HPDE6-E6E7 (cell line): ENCODE data around the gene KMT2B.
A peak's percentile ranks its signal among the peaks of the same experiment; 100 is the strongest.
"Not testable (repeated sequence)": the region's sequence is repeated elsewhere in the genome, so short reads cannot be mapped to it uniquely, and the experiment has no call there.

Experiments used
- DNase-seq: peaks from one replicate; pipeline ENCODE4 v3.0.0; 2011; ENCODE audit warnings: missing footprints; ENCODE audit errors: extremely low spot score

Gene KMT2B, protein sequence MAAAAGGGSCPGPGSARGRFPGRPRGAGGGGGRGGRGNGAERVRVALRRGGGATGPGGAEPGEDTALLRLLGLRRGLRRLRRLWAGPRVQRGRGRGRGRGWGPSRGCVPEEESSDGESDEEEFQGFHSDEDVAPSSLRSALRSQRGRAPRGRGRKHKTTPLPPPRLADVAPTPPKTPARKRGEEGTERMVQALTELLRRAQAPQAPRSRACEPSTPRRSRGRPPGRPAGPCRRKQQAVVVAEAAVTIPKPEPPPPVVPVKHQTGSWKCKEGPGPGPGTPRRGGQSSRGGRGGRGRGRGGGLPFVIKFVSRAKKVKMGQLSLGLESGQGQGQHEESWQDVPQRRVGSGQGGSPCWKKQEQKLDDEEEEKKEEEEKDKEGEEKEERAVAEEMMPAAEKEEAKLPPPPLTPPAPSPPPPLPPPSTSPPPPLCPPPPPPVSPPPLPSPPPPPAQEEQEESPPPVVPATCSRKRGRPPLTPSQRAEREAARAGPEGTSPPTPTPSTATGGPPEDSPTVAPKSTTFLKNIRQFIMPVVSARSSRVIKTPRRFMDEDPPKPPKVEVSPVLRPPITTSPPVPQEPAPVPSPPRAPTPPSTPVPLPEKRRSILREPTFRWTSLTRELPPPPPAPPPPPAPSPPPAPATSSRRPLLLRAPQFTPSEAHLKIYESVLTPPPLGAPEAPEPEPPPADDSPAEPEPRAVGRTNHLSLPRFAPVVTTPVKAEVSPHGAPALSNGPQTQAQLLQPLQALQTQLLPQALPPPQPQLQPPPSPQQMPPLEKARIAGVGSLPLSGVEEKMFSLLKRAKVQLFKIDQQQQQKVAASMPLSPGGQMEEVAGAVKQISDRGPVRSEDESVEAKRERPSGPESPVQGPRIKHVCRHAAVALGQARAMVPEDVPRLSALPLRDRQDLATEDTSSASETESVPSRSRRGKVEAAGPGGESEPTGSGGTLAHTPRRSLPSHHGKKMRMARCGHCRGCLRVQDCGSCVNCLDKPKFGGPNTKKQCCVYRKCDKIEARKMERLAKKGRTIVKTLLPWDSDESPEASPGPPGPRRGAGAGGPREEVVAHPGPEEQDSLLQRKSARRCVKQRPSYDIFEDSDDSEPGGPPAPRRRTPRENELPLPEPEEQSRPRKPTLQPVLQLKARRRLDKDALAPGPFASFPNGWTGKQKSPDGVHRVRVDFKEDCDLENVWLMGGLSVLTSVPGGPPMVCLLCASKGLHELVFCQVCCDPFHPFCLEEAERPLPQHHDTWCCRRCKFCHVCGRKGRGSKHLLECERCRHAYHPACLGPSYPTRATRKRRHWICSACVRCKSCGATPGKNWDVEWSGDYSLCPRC (N-terminal part only)

DNA sequence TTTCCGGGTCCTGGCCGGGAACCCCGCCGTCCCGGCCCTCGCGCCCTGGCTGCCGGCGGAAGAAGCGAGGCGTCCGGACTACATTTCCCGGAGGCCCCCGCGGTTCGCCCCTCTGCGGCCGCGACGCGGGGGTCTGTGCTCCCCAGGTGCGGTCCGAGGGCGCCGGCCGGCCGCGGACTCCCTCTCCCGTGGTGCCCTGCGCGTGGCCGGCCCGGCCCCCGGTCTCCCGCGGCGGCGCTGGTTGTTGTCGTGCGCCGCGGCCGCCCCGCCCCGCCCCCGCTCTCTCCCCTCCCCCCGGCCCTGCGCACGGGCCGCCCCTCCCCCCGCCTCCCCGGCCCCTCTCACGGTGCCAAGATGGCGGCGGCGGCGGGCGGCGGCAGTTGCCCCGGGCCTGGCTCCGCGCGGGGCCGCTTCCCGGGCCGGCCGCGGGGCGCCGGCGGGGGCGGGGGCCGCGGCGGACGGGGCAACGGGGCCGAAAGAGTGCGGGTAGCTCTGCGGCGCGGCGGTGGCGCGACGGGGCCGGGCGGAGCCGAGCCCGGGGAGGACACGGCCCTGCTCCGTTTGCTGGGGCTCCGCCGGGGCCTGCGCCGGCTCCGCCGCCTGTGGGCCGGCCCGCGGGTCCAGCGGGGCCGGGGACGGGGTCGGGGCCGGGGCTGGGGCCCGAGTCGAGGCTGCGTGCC is at the start of gene KMT2B:
Gene KMT2B, plus strand, starts transcription at position 339 of the 680 bp plus-strand sequence. Its CDS starts 16 bp downstream, at position 355.
- no peak for DNase-seq

DNA sequence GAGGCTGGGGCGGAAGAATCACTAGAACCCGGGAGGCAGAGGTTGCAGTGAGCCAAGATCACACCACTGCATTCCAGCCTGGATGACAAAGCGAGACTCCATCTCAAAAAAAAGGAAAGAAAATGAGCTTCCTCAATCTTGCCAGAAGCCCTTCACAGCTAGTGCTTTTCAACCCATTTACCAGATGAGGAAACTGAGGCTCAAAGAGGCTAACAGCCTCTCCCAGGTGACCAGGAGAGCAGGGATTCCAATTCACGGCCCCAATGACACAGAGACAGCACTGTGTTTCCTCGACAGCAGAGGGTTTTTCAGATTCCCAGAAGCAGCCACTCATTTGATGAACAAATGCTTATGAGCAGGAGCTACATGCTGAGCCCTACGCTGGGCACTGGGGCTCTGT is 48.2 kb upstream of the KMT2B start:
- no peak for DNase-seq

- DNase-seq, result no peak
Observed at GRCh38 chr19:35669974-35670373, 47.8 kb upstream of the KMT2B start.

- DNase-seq, result no peak
Observed at GRCh38 chr19:35670686-35671085, 47.1 kb upstream of the KMT2B start.

DNA sequence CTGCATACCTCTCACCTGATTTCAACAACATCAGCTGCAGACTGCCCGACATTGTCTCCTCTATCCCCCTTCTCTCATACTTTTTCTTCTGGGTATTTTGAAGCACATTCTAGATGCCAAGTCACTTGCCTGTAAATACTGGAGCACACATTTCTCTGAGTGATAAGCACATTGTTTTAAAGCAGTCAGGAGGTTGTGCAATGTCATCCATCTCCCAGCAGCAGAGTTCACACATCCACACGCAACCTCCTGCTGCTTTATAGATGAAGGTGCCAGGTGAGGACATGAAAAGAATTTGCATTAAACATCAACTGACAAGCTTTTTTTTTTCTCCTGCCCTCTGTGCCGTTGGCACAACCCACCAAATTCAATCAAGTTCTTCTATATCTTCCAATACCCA is 46.0 kb upstream of the KMT2B start:
- no peak for DNase-seq

- DNase-seq, result peak; percentile 29
Observed at GRCh38 chr19:35673121-35673804, 44.5 kb upstream of the KMT2B start.

DNA sequence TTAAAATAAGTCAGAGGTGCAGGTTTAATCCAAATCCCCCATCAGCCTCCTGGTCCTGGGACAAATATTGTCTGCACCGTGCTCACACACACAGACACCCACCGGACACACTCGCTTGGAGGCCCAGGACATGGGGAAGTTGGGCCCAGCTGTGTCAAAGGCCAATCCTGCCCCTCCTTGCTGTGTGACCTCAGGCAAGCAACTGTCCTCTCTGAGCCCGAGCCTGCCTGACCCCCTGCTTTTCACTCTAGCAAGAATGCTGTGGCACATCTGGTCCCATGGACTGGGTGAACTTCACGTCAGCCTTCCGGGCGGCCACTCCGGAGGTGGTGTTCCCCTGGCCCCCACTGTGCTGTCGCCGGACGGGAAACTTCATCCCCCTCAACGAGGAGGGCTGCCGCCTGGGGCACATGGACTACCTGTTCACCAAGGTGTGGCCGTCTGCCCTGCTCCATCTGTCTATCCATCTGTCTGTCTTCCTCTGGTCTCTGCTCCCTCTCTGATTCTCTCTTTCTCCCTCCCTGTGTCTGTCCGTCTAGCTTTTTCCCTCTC is 42.1 kb upstream of the KMT2B start:
- no peak for DNase-seq

DNA sequence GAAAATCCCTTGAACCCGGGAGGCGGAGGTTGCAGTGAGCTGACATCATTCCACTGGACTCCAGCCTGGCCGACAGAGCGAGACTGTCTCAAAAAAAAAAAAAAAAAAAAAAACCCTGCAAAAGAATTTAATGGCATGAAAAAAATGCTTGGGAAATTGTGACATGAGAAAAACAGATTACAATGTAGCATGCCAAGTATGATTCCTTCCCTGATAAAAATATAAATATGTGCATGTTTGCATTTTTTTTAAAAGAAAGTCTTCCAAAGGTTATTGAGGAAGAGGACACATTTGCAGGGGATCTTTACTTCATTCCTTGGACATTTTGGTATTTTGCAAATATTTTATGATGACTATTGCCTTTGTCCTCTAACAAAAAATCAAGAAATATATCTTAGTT is 28.0 kb upstream of the KMT2B start:
- no peak for DNase-seq

DNA sequence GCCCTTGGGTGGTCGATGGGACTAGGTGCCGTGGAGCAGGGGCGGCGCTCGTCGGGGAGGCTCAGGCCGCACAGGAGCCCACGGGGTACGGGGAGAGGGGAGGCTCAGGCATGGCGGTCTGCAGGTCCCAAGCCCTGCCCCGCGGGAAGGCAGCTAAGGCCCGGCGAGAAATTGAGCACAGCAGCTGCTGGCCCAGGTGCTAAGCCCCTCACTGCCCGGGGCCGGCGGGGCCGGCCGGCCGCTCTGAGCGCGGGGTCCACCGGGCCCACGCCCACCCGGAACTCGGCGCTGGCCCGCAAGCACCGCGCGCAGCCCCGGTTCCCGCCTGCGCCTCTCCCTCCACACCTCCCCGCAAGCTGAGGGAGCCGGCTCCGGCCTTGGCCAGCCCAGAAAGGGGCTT is 26.7 kb upstream of the KMT2B start:
- DNase-seq, result not testable (repeated sequence)

- no peak for DNase-seq
Observed at GRCh38 chr19:35692010-35692409, 25.8 kb upstream of the KMT2B start.

DNA sequence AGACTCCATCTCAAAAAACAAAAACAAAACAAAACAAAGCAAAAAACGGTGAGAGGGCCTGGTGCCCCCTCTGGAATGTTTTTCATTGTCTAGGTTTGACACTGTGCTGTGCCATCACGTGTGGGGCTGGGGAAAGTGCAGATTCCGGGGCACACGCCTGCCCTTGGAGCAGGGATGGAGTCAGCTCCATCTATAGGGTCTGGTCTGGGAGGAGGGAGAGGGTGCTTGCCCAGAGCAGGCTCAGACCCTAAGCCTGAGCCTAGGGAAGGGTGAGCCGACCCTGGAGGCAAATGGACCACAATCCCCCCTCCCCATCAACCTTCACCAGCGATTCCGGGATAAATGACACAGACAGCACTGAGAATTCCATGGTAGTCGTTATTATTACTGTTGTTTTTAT is 24.4 kb upstream of the KMT2B start:
- DNase-seq, result no peak

DNA sequence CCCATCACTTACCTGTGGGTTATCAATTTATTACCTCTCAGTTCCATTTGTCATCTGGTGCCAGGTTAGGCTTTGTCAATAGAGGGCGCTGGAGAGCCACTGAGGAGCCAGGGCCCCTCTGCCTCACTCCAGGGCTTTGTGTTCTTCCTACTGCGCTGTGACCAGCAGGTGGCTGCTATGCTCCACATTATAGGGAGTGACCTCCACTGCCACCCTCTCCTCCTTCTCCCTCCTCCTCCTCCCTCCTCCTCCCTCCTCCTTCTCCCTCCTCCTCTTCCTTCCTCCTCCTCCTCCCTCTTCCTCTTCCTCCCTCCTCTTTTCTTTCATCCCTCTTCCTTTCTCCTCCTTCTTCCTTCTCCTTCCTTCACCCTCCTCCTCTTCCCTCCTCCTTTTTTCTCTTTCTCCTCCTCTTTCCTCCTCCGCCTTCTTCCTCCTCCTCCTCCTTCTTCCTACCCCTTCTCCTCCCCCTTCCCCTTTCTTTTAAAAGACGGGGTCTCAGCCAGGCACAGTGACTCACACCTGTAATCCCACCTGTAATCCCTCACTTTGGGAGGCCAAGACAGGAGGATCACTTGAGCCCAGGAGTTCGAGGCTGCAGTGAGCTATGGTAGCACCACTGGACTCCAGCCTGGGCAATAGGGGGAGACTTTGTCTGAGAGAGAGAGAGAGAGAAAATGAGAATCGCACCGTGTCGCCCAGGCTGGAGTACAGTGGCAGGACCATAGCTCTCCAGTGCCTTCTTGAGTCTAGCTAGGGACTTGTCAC is 23.8 kb upstream of the KMT2B start:
- peak; percentile 90 for DNase-seq

DNA sequence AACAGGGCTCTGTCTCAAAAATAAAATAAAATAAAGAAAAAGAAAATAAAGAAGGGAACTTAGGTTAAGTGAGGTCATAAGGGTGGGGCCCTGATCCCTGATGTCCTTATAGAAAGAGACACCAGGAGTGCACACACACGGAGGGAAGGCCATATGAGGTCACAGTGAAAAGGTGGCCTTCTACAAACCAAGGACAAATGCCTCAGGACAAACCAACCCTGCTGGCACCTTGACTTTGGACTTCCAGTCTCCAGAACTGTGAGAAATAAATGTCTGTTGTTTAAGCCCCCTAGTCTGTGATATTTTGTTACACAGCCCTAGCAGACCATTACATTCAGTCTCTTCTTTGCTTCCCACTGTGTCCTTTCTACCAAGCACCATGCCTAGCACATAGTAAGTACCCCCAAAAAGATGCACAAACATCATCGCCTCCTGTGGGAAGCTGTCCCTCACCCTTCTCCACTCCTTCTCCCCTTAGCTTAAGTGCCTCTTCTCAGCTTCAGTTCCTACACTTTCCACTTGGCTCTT is 21.8 kb upstream of the KMT2B start:
- DNase-seq, result no peak

GRCh38 chr19:35696835-35697234 is 21.0 kb upstream of the KMT2B start:
- no peak for DNase-seq

DNA sequence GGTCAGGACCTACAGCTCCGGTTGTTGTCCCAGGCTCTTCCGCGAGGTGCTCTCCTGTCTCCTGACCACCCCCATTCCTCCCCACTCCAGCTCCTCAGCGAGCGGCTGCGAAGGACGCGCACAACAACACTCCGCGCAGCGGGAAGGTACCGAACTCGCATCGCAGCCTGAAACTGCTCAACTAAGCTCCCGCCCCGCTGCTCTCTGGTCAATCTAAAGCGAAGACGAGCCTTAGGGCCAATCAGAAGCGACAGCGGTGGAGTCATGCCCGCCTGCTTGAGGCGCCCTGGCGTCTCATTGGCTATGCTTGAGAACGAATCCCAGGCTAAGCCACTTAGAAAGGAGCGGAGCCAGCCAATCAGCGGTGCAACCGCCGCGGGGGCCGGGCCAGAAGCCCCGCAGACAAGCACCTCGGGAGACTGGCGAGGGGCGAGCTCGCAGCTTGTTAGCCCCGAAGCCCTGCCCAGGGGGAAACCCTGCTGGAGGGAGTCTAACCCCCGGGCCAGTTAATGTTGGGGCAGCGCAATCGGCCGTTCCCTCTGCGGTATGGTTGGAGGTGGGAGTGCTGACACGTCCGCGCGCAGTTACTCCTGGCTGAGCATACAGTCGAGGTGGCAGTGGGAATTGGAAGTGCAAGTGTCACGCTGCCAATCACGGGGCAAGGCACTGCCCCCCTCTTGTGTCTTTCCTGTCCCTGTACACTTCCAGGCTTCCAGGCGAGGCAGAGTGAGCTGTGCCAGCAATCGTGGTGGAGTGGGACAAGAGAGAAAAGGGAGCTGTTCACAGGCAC is 15.4 kb upstream of the KMT2B start:
- DNase-seq, result peak; percentile 98

GRCh38 chr19:35703343-35703742 is 14.5 kb upstream of the KMT2B start:
- DNase-seq, result no peak

DNA sequence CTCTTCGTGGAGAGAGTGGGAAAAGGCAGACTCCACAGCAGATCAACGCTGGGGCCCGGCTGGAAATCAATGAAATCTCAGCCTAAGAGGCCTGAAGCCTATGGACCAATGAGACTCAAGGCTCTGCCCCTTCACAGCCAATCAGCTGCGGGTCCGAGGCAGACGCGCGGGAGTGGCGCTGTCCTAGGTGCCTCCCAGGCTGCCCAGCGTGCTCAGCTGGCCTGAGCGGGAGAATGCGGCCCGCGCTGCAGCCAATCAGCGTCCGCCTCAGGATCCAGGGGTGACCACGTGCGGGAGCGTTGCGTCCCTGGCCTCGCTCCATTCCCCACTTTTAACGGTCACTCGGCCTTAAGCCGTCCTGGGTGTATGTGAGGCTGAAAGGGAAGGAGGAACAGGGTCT is 13.6 kb upstream of the KMT2B start, which contains the start of gene ZBTB32:
Gene ZBTB32, plus strand, starts transcription at position 341 of the 400 bp plus-strand sequence. CDS start 10,069 bp downstream, outside the sequence.
- DNase-seq, result no peak

DNA sequence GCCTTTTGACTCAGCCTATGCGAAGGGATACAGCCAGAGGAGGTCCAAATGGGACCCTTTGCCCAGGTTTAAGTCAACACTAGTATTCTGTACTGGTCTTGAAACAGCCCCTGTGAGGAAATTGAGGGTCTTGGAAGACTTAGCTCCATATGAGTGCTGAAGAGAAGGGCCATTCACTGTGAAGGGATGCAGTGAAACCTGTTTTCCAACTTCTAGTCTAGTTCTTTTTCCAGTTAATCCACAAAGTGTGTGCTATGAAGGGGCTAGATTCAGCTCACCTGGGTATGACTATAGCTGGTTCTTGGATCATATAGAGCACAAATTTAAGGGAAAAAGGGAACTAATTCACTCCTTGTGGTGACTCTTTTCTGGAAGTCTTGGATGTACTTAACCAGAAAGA is 9.4 kb upstream of the KMT2B start:
- no peak for DNase-seq
